OCI-LY7 (cell line): ENCODE data around the gene TMEM200B.

ENCODE experiments used
- EZH2phosphoT487 ChIP-seq: fragments of 200-600 bp; sonication (generic); IDR thresholded peaks from 2 replicates; pipeline ENCODE4 v1.6.1; 2018; ENCODE audit warnings: low read depth, borderline replicate concordance, mild to moderate bottlenecking, mixed run types, antibody characterized with exemption, low read length, moderate library complexity, mixed read lengths
- TF ChIP-seq, protein P1 (sequence below): fragments of 200-600 bp; sonication (generic); conservative IDR thresholded peaks from 2 replicates; pipeline ENCODE4 v1.5.1; 2014; ENCODE audit warnings: mild to moderate bottlenecking, antibody characterized with exemption, low read length, moderate library complexity, mixed read lengths

DNA sequence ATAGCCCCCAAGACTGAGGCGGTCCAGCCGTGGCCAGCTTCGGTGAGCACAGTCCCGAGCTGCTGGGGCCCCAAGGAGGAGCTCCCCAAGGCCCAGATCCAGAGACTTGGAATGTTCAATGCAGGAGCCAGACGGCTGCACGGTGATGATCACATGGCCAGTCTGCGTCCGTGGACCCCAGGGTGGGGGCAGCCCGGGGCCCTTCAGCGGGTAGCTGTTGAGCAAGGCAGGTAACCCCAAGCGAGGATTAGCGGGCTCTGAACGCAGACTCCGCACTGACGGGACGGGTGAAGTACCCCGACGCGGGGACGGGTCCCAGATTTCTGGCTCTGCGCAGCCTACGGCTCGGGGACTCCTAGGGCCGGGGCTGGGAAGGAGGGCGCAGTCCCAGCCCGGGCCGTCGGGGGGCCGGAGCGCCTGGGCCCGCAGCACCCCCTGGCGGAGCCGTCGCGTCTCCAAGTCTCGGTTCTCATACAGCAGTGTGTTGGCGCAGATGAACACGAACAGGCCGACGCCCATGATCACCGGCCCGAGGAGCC, 2.7 kb downstream of the TMEM200B start:
- no peak for TF ChIP-seq EZH2phosphoT487
- TF ChIP-seq, protein P1, sequence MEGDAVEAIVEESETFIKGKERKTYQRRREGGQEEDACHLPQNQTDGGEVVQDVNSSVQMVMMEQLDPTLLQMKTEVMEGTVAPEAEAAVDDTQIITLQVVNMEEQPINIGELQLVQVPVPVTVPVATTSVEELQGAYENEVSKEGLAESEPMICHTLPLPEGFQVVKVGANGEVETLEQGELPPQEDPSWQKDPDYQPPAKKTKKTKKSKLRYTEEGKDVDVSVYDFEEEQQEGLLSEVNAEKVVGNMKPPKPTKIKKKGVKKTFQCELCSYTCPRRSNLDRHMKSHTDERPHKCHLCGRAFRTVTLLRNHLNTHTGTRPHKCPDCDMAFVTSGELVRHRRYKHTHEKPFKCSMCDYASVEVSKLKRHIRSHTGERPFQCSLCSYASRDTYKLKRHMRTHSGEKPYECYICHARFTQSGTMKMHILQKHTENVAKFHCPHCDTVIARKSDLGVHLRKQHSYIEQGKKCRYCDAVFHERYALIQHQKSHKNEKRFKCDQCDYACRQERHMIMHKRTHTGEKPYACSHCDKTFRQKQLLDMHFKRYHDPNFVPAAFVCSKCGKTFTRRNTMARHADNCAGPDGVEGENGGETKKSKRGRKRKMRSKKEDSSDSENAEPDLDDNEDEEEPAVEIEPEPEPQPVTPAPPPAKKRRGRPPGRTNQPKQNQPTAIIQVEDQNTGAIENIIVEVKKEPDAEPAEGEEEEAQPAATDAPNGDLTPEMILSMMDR, result peak; percentile 86
